Karpas-422 (cell line): Measurements from ENCODE around the gene BHLHA15. TPM values are rescaled to one million over a fixed set of nuclear protein-coding genes. Genes with fewer than 3 reads are reported as not detected.

ENCODE experiments used
- DNase-seq: peaks from one replicate; pipeline ENCODE4 v3.0.0-alpha.2; 2015
- H2AFZ ChIP-seq: fragments of 200-600 bp; sonication (generic); 2 replicates; pipeline ENCODE4 v1.6.1; 2014; ENCODE audit warnings: antibody characterized with exemption, low read length, mixed read lengths
- H3K27ac ChIP-seq: fragments of 200-600 bp; sonication (generic); 2 replicates; pipeline ENCODE4 v1.5.1; 2014; ENCODE audit warnings: mild to moderate bottlenecking, low read length, moderate library complexity
- H3K27me3 ChIP-seq: fragments of 200-600 bp; sonication (generic); 2 replicates; pipeline ENCODE4 v1.6.1; 2014; ENCODE audit warnings: low read length, mixed read lengths
- H3K36me3 ChIP-seq: fragments of 200-600 bp; sonication (generic); 2 replicates; pipeline ENCODE4 v1.6.1; 2014; ENCODE audit warnings: low read length, mixed read lengths; ENCODE audit not compliant: insufficient read depth
- H3K4me1 ChIP-seq: fragments of 200-600 bp; sonication (generic); 2 replicates; pipeline ENCODE4 v1.6.1; 2014; ENCODE audit warnings: mild to moderate bottlenecking, low read length, mixed read lengths
- H3K4me2 ChIP-seq: fragments of 200-600 bp; sonication (generic); 2 replicates; pipeline ENCODE4 v1.6.1; 2014; ENCODE audit warnings: low read length, low read depth, mild to moderate bottlenecking; ENCODE audit not compliant: poor library complexity, severe bottlenecking
- H3K4me3 ChIP-seq: fragments of 200-600 bp; sonication (generic); 2 replicates; pipeline ENCODE4 v1.5.1; 2014; ENCODE audit warnings: mild to moderate bottlenecking, antibody characterized with exemption, low read length, mixed read lengths
- H3K79me2 ChIP-seq: fragments of 200-600 bp; sonication (generic); 2 replicates; pipeline ENCODE4 v1.6.1; 2014; ENCODE audit warnings: mild to moderate bottlenecking, low read length, mixed read lengths
- H3K9ac ChIP-seq: fragments of 200-600 bp; sonication (generic); 2 replicates; pipeline ENCODE4 v1.6.0; 2014; ENCODE audit warnings: low read length
- H3K9me2 ChIP-seq: fragments of 200-600 bp; sonication (generic), shearing (Covaris generic); replicated peaks from 2 replicates; pipeline ENCODE4 v1.6.0; 2014; ENCODE audit warnings: mild to moderate bottlenecking, low read length, moderate library complexity; ENCODE audit not compliant: insufficient read depth
- H3K9me3 ChIP-seq: fragments of 300-700, 200-600 bp; sonication (generic); 2 replicates; pipeline ENCODE4 v1.6.1; 2014; ENCODE audit warnings: low read length, mixed read lengths
- H4K20me1 ChIP-seq: fragments of 200-600 bp; sonication (generic); 2 replicates; pipeline ENCODE4 v1.6.1; 2014; ENCODE audit warnings: mild to moderate bottlenecking, antibody characterized with exemption, low read length, low read depth; ENCODE audit not compliant: insufficient read depth
- total RNA-seq: library from RNA; depleted of rRNA; stranded (reverse); fragments of >200 nt; shearing (Covaris generic); gene quantifications from 2 replicates; pipeline ENCODE4 v1.2.3, GENCODE V29; 2014; ENCODE audit warnings: low replicate concordance

Gene BHLHA15
- total RNA-seq, 1 experiment from 2014 or later = not detected

DNA sequence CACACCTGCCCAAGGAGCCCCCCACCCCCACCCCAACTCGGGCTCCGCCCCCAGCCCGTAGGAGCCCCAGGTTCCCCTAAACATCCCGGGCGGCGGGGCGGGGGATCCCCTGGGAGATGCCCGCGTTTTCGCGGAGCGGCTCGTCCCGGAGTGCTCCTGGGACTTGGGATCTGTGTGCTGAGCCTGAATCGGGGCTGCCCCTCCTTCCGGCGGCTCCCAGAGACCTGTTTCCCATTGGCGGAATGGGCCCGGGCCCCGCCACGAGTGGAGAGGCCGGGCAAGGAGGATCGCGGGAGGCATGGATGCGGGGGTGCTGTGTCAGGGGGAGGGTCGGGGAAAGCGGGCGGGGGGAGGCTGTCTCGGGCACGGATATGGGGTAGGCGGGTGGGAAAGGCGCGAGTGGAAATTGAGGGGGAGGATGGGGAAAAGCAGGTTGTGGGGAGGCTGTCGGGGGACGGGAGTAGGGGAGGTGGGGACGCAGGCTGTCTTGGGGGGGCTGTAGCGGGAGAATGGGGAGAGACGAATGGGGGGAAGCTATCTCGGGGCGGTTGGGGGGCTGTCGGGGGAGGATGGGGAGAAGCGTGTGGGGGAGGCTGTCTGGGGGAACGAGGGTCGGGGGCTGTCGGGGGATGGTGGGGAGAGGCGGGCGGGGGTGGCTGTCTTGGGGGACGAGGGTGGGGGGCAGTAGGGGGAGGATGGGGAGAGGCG lies 572 bp upstream of the BHLHA15 start:
- Histone ChIP-seq H3K79me2 (no peaks in the 10 kb centered on the region), H3K4me2 (no peak overlapping the region), H3K27ac (no peak overlapping the region), H2AFZ (no peak overlapping the region), H4K20me1 (peaks cover 20% of the 10 kb centered on the region; the same call in 1 of the 2 replicates), H3K4me1 (no peaks in the 10 kb centered on the region), H3K27me3 (no peaks in the 10 kb centered on the region), H3K36me3 (no peaks in the 10 kb centered on the region), H3K9me2 (no peaks in the 10 kb centered on the region), H3K4me3 (no peak overlapping the region), H3K9me3 (no peaks in the 10 kb centered on the region), H3K9ac (no peak overlapping the region)
- DNase-seq = no peak

- no peaks in the 10 kb centered on the region for H3K9me2 ChIP-seq
- no peak overlapping the region for H3K9ac ChIP-seq
- H2AFZ ChIP-seq = no peak overlapping the region
- no peaks in the 10 kb centered on the region for H3K27me3 ChIP-seq
- no peak overlapping the region for H3K27ac ChIP-seq
- no peak overlapping the region for H3K4me3 ChIP-seq
- H3K79me2 ChIP-seq = no peaks in the 10 kb centered on the region
- H3K4me1 ChIP-seq = no peaks in the 10 kb centered on the region
- H3K9me3 ChIP-seq = no peaks in the 10 kb centered on the region
- no peak overlapping the region for H3K4me2 ChIP-seq
- DNase-seq = no peak
- peaks cover 26% of the 10 kb centered on the region; the same call in 1 of the 2 replicates for H4K20me1 ChIP-seq
- no peaks in the 10 kb centered on the region for H3K36me3 ChIP-seq
Observed at GRCh38 chr7:98211676-98212531, 665 bp downstream of the BHLHA15 start.

- Histone ChIP-seq H3K9me3 (no peaks in the 10 kb centered on the region), H3K4me1 (peaks cover under 1% of the 10 kb centered on the region), H3K79me2 (no peaks in the 10 kb centered on the region), H4K20me1 (peaks cover 27% of the 10 kb centered on the region; the same call in 1 of the 2 replicates), H3K27me3 (no peaks in the 10 kb centered on the region), H2AFZ (no peak overlapping the region), H3K27ac (no peak overlapping the region), H3K4me2 (no peak overlapping the region), H3K9ac (no peak overlapping the region), H3K4me3 (no peak overlapping the region), H3K36me3 (no peaks in the 10 kb centered on the region), H3K9me2 (no peaks in the 10 kb centered on the region)
- no peak for DNase-seq
Observed at GRCh38 chr7:98212532-98213041, 1.3 kb downstream of the BHLHA15 start.

- DNase-seq = no peak
- Histone ChIP-seq H3K9me3 (no peaks in the 10 kb centered on the region), H3K4me1 (peaks cover 9% of the 10 kb centered on the region), H3K4me2 (no peak overlapping the region), H3K9me2 (no peaks in the 10 kb centered on the region), H3K9ac (no peak overlapping the region), H3K79me2 (no peaks in the 10 kb centered on the region), H3K27ac (no peak overlapping the region), H2AFZ (no peak overlapping the region), H3K36me3 (no peaks in the 10 kb centered on the region), H3K27me3 (no peaks in the 10 kb centered on the region), H3K4me3 (no peak overlapping the region), H4K20me1 (peaks cover 33% of the 10 kb centered on the region; the same call in 1 of the 2 replicates)
Observed at GRCh38 chr7:98213296-98213887, 2.2 kb downstream of the BHLHA15 start.

- Histone ChIP-seq H3K9me2 (no peaks in the 10 kb centered on the region), H3K27ac (no peak overlapping the region), H2AFZ (no peak overlapping the region), H3K9ac (no peak overlapping the region), H3K4me3 (no peak overlapping the region), H3K4me1 (peaks cover 17% of the 10 kb centered on the region), H3K36me3 (no peaks in the 10 kb centered on the region), H3K27me3 (no peaks in the 10 kb centered on the region), H4K20me1 (peaks cover 36% of the 10 kb centered on the region; the same call in 1 of the 2 replicates), H3K9me3 (no peaks in the 10 kb centered on the region), H3K4me2 (no peak overlapping the region), H3K79me2 (no peaks in the 10 kb centered on the region)
- no peak for DNase-seq
Observed at GRCh38 chr7:98213888-98214810, 2.9 kb downstream of the BHLHA15 start.

- Histone ChIP-seq H4K20me1 (peaks cover 38% of the 10 kb centered on the region; the same call in 1 of the 2 replicates), H3K4me2 (no peak overlapping the region), H3K9ac (no peak overlapping the region), H3K4me1 (peaks cover 24% of the 10 kb centered on the region), H3K36me3 (no peaks in the 10 kb centered on the region), H3K4me3 (no peak overlapping the region), H3K9me3 (no peaks in the 10 kb centered on the region), H2AFZ (no peak overlapping the region), H3K79me2 (no peaks in the 10 kb centered on the region), H3K27ac (no peak overlapping the region), H3K27me3 (no peaks in the 10 kb centered on the region), H3K9me2 (no peaks in the 10 kb centered on the region)
- no peak for DNase-seq
Observed at GRCh38 chr7:98214811-98215321, 3.6 kb downstream of the BHLHA15 start.

DNA sequence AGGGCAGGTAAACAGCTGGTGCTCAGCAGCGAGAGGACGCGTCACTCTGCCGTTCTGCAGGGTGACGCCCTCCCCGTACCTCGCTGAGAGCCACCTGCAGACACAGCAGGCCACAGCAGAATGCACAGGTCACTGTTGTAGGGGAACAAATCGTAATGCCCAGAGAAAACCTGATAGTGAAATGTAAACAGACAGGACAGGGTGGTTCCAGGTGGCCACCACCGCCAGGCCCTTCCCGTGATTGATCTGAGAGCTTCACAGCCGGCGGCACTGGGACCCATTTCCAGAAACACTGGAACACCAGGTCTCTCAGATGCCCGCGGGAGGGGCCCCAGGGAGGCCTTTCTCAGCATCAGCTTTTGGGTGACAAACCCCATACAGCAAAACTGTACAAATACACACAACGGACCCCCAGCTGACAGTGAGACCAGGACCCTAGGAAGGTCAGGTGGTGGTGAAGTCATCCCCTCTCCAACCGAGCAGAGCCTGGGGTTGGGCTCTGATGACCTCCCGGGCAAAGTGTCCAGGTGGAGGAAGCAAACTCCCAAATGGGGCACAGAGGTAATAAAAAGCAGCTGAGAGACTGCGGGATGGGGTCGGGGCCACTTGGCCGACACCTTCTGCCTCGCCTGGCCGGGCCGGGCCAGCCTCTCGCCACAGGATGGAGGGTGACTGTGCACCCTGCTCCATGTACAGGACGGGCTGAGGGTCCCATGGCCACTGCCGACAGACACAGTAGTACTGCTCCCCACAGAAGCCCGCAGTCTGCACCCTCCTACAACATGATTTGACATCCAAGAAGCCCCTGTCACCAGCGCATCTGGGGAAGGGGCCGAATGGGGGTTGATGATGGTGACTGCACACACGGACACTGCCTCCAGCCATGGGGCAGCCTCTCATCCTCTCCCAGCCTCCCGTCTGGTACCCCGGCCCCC lies 4.6 kb downstream of the BHLHA15 start:
- Histone ChIP-seq H3K9ac (no peak overlapping the region), H3K4me2 (no peak overlapping the region), H3K36me3 (no peaks in the 10 kb centered on the region), H4K20me1 (peaks cover 38% of the 10 kb centered on the region; the same call in 1 of the 2 replicates), H3K27me3 (no peaks in the 10 kb centered on the region), H3K4me1 (peaks cover 27% of the 10 kb centered on the region), H3K4me3 (no peak overlapping the region), H2AFZ (no peak overlapping the region), H3K27ac (no peak overlapping the region), H3K79me2 (no peaks in the 10 kb centered on the region), H3K9me2 (no peaks in the 10 kb centered on the region), H3K9me3 (no peaks in the 10 kb centered on the region)
- no peak for DNase-seq
